Panc1 (cell line): Measurements from ENCODE around the gene FIGLA.

Source experiments
- CTCF ChIP-seq: fragments of 450-650 bp; IDR thresholded peaks from 2 replicates; pipeline ENCODE4 v1.5.1; 2017; ENCODE audit warnings: mild to moderate bottlenecking
- POLR2AphosphoS5 ChIP-seq: IDR thresholded peaks from 2 replicates; pipeline ENCODE4 v1.6.1; 2012; ENCODE audit warnings: mild to moderate bottlenecking, low read depth, low read length, moderate library complexity
- REST ChIP-seq, 2 experiments: IDR thresholded peaks; 2 replicates each; pipeline ENCODE4 v1.6.1; 2011 to 2012; ENCODE audit warnings: low read depth in 2 of 2, control low read depth in 1 of 2, low read length in 1 of 2, mild to moderate bottlenecking in 1 of 2, moderate library complexity in 1 of 2; ENCODE audit not compliant: insufficient read depth in 1 of 2
- SIN3A ChIP-seq: IDR thresholded peaks from 2 replicates; pipeline ENCODE4 v1.6.1; 2012; ENCODE audit warnings: low read depth, mild to moderate bottlenecking, low read length, moderate library complexity, borderline replicate concordance; ENCODE audit not compliant: insufficient read depth
- TCF7L2 ChIP-seq: IDR thresholded peaks from 2 replicates; pipeline ENCODE4 v1.6.1; 2011; ENCODE audit warnings: mild to moderate bottlenecking, low read depth, low read length, inconsistent platforms

DNA sequence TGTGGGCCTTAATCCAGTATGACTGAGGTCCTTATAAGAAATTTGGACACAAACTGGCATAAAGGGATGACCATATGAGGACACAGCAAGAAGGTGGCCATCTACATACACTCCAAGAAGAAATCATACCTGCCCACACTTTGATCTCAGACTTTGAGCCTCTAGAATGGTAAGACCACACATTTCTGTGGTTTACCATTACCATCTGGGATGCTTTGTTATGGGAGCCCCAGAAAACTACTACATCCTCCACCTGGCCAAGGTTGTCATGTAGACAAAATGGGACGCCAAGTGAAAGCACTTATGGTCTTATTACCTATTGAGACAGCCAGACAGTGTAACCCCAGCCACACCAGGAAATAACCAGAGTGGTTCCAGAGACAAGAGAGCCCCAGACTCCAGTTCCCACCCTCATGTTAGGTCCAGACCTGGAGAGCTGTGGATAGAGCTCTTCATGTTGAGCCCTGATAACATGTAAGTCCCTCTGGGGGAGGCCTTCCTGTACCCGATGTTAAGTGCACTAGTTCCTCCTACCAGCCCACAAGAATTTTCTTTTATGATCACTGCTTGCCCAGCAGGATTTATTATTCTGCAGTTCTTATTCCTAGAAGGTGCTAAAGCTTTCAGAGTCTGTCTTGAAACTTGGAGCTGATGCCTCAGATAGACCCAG is 17.8 kb downstream of the FIGLA start:
- TF ChIP-seq CTCF (no peak), POLR2AphosphoS5 (no peak), SIN3A (no peak), TCF7L2 (no peak), REST (IDR thresholded peaks at IDR 0.05; ENCODE audit: insufficient read depth in 1 of 2, low read depth in 2 of 2, low read length in 1 of 2) (no peak)
